Osteoblast (primary cell): ENCODE results near the gene ALDH1A2. TPM values are rescaled to one million over a fixed set of nuclear protein-coding genes. Genes with fewer than 3 reads are reported as not detected.

Experiments used
- DNase-seq: peaks from one replicate; pipeline ENCODE4 v3.0.0; 2011; ENCODE audit warnings: low spot score, mixed read lengths; ENCODE audit not compliant: insufficient read length; ENCODE audit errors: missing footprints
- H2AFZ ChIP-seq: 2 replicates; pipeline ENCODE4 v1.6.0; 2011; ENCODE audit warnings: mild to moderate bottlenecking, low read length
- H3K27ac ChIP-seq: 2 replicates; pipeline ENCODE4 v1.5.1; 2011; ENCODE audit warnings: mild to moderate bottlenecking, low read depth, low read length, moderate library complexity
- H3K27me3 ChIP-seq: 2 replicates; pipeline ENCODE4 v1.6.0; 2012; ENCODE audit warnings: mild to moderate bottlenecking, control low read depth, inconsistent platforms, low read length, moderate library complexity; ENCODE audit not compliant: insufficient read depth
- H3K36me3 ChIP-seq: 2 replicates; pipeline ENCODE4 v1.5.1; 2011; ENCODE audit warnings: mild to moderate bottlenecking, low read length, control low read depth, moderate library complexity; ENCODE audit not compliant: insufficient read depth
- H3K4me1 ChIP-seq: 2 replicates; pipeline ENCODE4 v1.5.1; 2011; ENCODE audit warnings: mild to moderate bottlenecking, low read length, control low read depth, moderate library complexity; ENCODE audit not compliant: insufficient read depth
- H3K4me2 ChIP-seq: 2 replicates; pipeline ENCODE4 v1.6.0; 2011; ENCODE audit warnings: mild to moderate bottlenecking, low read length; ENCODE audit not compliant: insufficient read depth
- H3K4me3 ChIP-seq: fragments of 200-600 bp; sonication (generic); 3 replicates; pipeline ENCODE4 v1.5.1; 2012; ENCODE audit warnings: mild to moderate bottlenecking, low read length, inconsistent platforms; ENCODE audit not compliant: insufficient read depth
- H3K79me2 ChIP-seq: 2 replicates; pipeline ENCODE4 v1.6.0; 2012; ENCODE audit warnings: mild to moderate bottlenecking, low read length, control low read depth, inconsistent platforms; ENCODE audit not compliant: insufficient read depth
- H3K9me3 ChIP-seq: 2 replicates; pipeline ENCODE4 v1.5.1; 2011; ENCODE audit warnings: low read depth, low read length, control low read depth
- H4K20me1 ChIP-seq: 2 replicates; pipeline ENCODE4 v1.6.0; 2012; ENCODE audit warnings: mild to moderate bottlenecking, low read length, control low read depth; ENCODE audit not compliant: insufficient read depth
- CTCF ChIP-seq: IDR thresholded peaks from 2 replicates; pipeline ENCODE4 v1.5.1; 2011; ENCODE audit warnings: mild to moderate bottlenecking, low read depth, low read length, moderate library complexity; ENCODE audit errors: extremely low read depth
- total RNA-seq: library from RNA; depleted of rRNA; stranded (reverse); fragments of >200 nt; gene quantifications from 2 replicates; pipeline ENCODE4 v1.2.3, GENCODE V29; 2012

ALDH1A2 gene
- total RNA-seq, 1 donor: 1.1 TPM

- no peak overlapping the region for H3K4me2 ChIP-seq
- no peaks in the 10 kb centered on the region for H4K20me1 ChIP-seq
- H3K9me3 ChIP-seq: peaks cover 11% of the 10 kb centered on the region
- H3K36me3 ChIP-seq: no peaks in the 10 kb centered on the region
- no peaks in the 10 kb centered on the region for H3K27me3 ChIP-seq
- no peak for DNase-seq
- no peak overlapping the region for H3K27ac ChIP-seq
- no peaks in the 10 kb centered on the region for H3K79me2 ChIP-seq
- H3K4me1 ChIP-seq: no peaks in the 10 kb centered on the region
- no peak overlapping the region for H2AFZ ChIP-seq
- H3K4me3 ChIP-seq: no peak overlapping the region
- TF ChIP-seq CTCF: no peak
These were observed 39.0 kb downstream of the ALDH1A2 start for GRCh38 chr15:58026552-58026951.

- Histone ChIP-seq H2AFZ (no peak overlapping the region), H3K4me2 (no peak overlapping the region), H3K27ac (no peak overlapping the region), H3K4me1 (no peaks in the 10 kb centered on the region), H3K27me3 (no peaks in the 10 kb centered on the region), H3K79me2 (no peaks in the 10 kb centered on the region), H3K36me3 (no peaks in the 10 kb centered on the region), H3K4me3 (no peak overlapping the region), H3K9me3 (peaks cover 11% of the 10 kb centered on the region), H4K20me1 (no peaks in the 10 kb centered on the region)
- no peak for TF ChIP-seq CTCF
- no peak for DNase-seq
These were observed 39.5 kb downstream of the ALDH1A2 start for GRCh38 chr15:58026051-58026450.

GRCh38 chr15:58021332-58022230 is 43.9 kb downstream of the ALDH1A2 start:
- no peaks in the 10 kb centered on the region for H3K36me3 ChIP-seq
- no peaks in the 10 kb centered on the region for H3K27me3 ChIP-seq

More at GRCh38 chr15:58021332-58022230, 43.9 kb downstream of the ALDH1A2 start:
- Histone ChIP-seq H3K9me3 (peaks cover 9% of the 10 kb centered on the region), H4K20me1 (no peaks in the 10 kb centered on the region), H3K4me1 (no peaks in the 10 kb centered on the region), H3K27ac (no peak overlapping the region), H3K4me2 (no peak overlapping the region), H2AFZ (peak overlapping the region; percentile 24), H3K4me3 (no peak overlapping the region), H3K79me2 (no peaks in the 10 kb centered on the region)
- peak; percentile 34 for DNase-seq
- TF ChIP-seq CTCF: no peak
